Measurements from ENCODE around the gene USP13. TPM values are rescaled to one million over a fixed set of nuclear protein-coding genes. Genes with fewer than 3 reads are reported as not detected.

The USP13 gene
- total RNA-seq, 1 donor from 2014 or later, result 11.5 TPM

DNA sequence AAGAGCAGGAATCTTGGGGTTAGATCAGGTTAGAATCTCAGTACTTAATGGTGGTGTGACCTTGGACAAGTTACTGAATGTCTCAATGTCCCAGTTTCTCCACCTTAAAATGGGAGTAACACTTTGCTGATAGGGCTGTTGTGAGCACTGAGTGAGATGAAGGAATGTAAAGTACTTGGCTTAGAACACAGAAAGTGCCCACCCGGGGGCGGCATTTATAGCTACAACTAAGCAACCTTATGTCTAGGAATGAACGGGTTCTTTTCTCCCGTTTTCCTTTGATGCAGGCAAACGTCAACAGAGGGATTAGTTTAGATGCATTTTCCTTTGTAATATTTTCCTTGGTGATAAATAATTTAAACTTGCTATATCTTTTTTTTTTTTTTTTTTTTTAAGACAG, 176.6 kb downstream of the USP13 start:
- no peak for TF ChIP-seq POLR2AphosphoS5 (IDR thresholded peaks at IDR 0.05; ENCODE audit: insufficient read depth in 1 of 2, low read depth in 1 of 2)
- TF ChIP-seq POLR2A (IDR thresholded peaks at IDR 0.05), result no peak
- Histone ChIP-seq H3K36me3 (no peaks in the 10 kb centered on the region), H3K4me1 (no peaks in the 10 kb centered on the region), H3K9me3 (no peaks in the 10 kb centered on the region), H3K27ac (no peak overlapping the region), H3K4me3 (no peak overlapping the region), H3K27me3 (no peaks in the 10 kb centered on the region)
- no peak for DNase-seq (ENCODE audit: extremely low spot score in 2 of 2)
- intact Hi-C loops (cut with DNase I), result no loop called here

GRCh38 chr3:179832333-179832854, 179.6 kb downstream of the USP13 start:
- no peak for TF ChIP-seq POLR2A (IDR thresholded peaks at IDR 0.05)
- Histone ChIP-seq H3K4me1 (no peaks in the 10 kb centered on the region), H3K27ac (no peak overlapping the region), H3K27me3 (no peaks in the 10 kb centered on the region), H3K36me3 (no peaks in the 10 kb centered on the region), H3K9me3 (no peaks in the 10 kb centered on the region), H3K4me3 (no peak overlapping the region)
- DNase-seq (ENCODE audit: extremely low spot score in 2 of 2), result no peak
- intact Hi-C loops (cut with DNase I), result no loop called here

DNA sequence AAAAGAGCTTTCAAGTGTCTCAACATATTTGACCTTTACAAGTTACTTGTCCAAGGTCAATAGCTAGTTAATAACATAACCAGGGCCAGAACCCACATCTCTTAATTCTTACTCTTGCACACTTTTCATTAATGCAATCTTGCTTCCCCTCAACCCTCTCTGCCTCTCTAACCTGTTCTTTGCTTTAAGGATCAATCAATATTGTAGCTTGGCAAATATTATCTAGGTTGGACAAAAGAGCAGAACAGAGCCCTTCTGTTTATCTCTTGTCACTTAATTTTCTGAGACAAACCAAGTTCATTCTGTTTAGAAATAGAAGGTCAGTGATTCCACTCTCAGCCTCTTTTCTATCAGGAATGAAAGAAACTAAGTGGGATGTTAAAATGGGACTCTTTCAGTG, 180.5 kb downstream of the USP13 start:
- Histone ChIP-seq H3K9me3 (no peaks in the 10 kb centered on the region), H3K4me1 (no peaks in the 10 kb centered on the region), H3K27me3 (no peaks in the 10 kb centered on the region), H3K4me3 (no peak overlapping the region), H3K27ac (no peak overlapping the region), H3K36me3 (no peaks in the 10 kb centered on the region)
- intact Hi-C loops (cut with DNase I), result no loop called here
- no peak for DNase-seq (ENCODE audit: extremely low spot score in 2 of 2)
- TF ChIP-seq CTCF (IDR thresholded peaks at IDR 0.05) (no peak), POLR2A (IDR thresholded peaks at IDR 0.05) (no peak), POLR2AphosphoS5 (IDR thresholded peaks at IDR 0.05; ENCODE audit: insufficient read depth in 1 of 2, low read depth in 1 of 2) (no peak)

DNA sequence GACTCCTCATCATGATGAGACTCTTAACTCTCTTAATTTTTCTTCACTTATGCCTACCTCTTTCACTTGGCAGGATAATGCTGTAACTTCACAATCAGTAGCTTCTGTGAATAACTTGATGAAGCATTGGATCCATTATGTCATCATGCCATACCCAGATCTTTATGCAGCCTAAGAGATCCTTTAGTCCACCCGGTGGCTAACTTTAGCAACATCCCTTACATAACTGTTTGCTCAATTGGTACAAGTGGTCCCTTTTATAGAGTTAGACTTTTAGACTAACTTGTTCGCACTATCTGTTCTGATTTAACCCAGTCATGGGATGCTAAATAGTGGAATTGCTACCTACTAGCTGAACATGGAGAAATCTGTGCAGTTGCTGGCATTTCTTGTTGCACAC, 184.5 kb downstream of the USP13 start:
- Histone ChIP-seq H3K4me1 (no peaks in the 10 kb centered on the region), H3K27ac (no peak overlapping the region), H3K27me3 (no peaks in the 10 kb centered on the region), H3K36me3 (no peaks in the 10 kb centered on the region), H3K9me3 (no peaks in the 10 kb centered on the region), H3K4me3 (no peak overlapping the region)
- no peak for DNase-seq (ENCODE audit: extremely low spot score in 2 of 2)
- intact Hi-C loops (cut with DNase I), result no loop called here
- no peak for TF ChIP-seq CTCF (IDR thresholded peaks at IDR 0.05)
- TF ChIP-seq POLR2A (IDR thresholded peaks at IDR 0.05), result no peak
- no peak for TF ChIP-seq POLR2AphosphoS5 (IDR thresholded peaks at IDR 0.05; ENCODE audit: insufficient read depth in 1 of 2, low read depth in 1 of 2)

Small RNAs within 50 kb of the gene (small RNA-seq; reads per million reads assigned to genes)
- gene RF01210, result not detected

Other genes starting within 250 kb of the USP13 start
- gene GNB4, start 201.6 kb upstream of the USP13 start, total RNA-seq, result 23.3 TPM
- 21.9 TPM for gene ACTL6A, start 90.1 kb upstream of the USP13 start, total RNA-seq
- 20.9 TPM for gene MRPL47, start 48.4 kb upstream of the USP13 start, total RNA-seq
- 48.9 TPM for gene NDUFB5, start 48.2 kb upstream of the USP13 start, total RNA-seq